PC-3 (cell line): ENCODE results near the gene SLC38A6. TPM values are rescaled to one million over a fixed set of nuclear protein-coding genes. Genes with fewer than 3 reads are reported as not detected.

Source experiments
- ATAC-seq: fragments of 200-7000 bp; cut with Tn5 transposase; 2 replicates; pipeline ENCODE4 v1.9.1; 2020; ENCODE audit warnings: mild to moderate bottlenecking, moderate library complexity
- BruUV-seq: library from RNA; stranded (reverse); fragments of 400-500 nt; replicated peaks from 2 replicates; lab custom pipeline; 2021; lab: Mats Ljungman, UMichigan
- CTCF ChIA-PET: fragments of 300-600 bp; sonication (Branson Sonifier 250); formaldehyde crosslinking; loops from one replicate; lab custom pipeline; 2022; ENCODE audit warnings: antibody characterized with exemption; lab: Charles Lee
- POLR2A ChIA-PET: fragments of 300-600 bp; sonication (Branson Sonifier 250); formaldehyde crosslinking; loops from one replicate; lab custom pipeline; 2022; ENCODE audit warnings: antibody characterized with exemption; ENCODE audit not compliant: unreplicated experiment; lab: Charles Lee
- DNase-seq: peaks from one replicate; pipeline ENCODE4 v3.0.0-alpha.2; 2015
- H2AFZ ChIP-seq: fragments of 300-600 bp; sonication (generic); 2 replicates; pipeline ENCODE4 v1.6.0; 2016; ENCODE audit warnings: antibody characterized with exemption, low read length
- H3F3A ChIP-seq: fragments of 300-600 bp; sonication (generic); one replicate; pipeline ENCODE4 v1.6.0; 2017; ENCODE audit warnings: antibody characterized with exemption, low read length, control low read depth, mild to moderate bottlenecking; ENCODE audit not compliant: unreplicated experiment
- H3K27ac ChIP-seq: fragments of 300-600 bp; sonication (generic); 2 replicates; pipeline ENCODE4 v1.5.1; 2016; ENCODE audit warnings: mild to moderate bottlenecking, low read length
- H3K27me3 ChIP-seq: fragments of 300-600 bp; sonication (generic); 2 replicates; pipeline ENCODE4 v1.6.1; 2016; ENCODE audit warnings: low read length, mixed read lengths
- H3K36me3 ChIP-seq: fragments of 300-600 bp; sonication (generic); 2 replicates; pipeline ENCODE4 v1.6.1; 2016; ENCODE audit warnings: low read depth, mixed run types, low read length, mixed read lengths
- H3K4me1 ChIP-seq: fragments of 300-600 bp; sonication (generic); 2 replicates; pipeline ENCODE4 v1.5.1; 2016; ENCODE audit warnings: low read length; ENCODE audit not compliant: insufficient read depth
- H3K4me2 ChIP-seq: fragments of 300-600 bp; sonication (generic); 2 replicates; pipeline ENCODE4 v1.6.0; 2016; ENCODE audit warnings: low read length
- H3K4me3 ChIP-seq: fragments of 300-600 bp; sonication (generic); 2 replicates; pipeline ENCODE4 v1.5.1; 2016; ENCODE audit warnings: mild to moderate bottlenecking, low read length, mixed read lengths
- H3K79me2 ChIP-seq: fragments of 300-600 bp; sonication (generic); 2 replicates; pipeline ENCODE4 v1.6.1; 2017; ENCODE audit warnings: low read length, mixed read lengths
- H3K9ac ChIP-seq: fragments of 300-600 bp; sonication (generic); 2 replicates; pipeline ENCODE4 v1.6.0; 2016; ENCODE audit warnings: mild to moderate bottlenecking, low read length
- H3K9me2 ChIP-seq: fragments of 300-600 bp; sonication (generic); replicated peaks from 2 replicates; pipeline ENCODE4 v1.6.1; 2016; ENCODE audit warnings: mixed run types, low read length, mixed read lengths
- H3K9me3 ChIP-seq: fragments of 300-600 bp; sonication (generic); 2 replicates; pipeline ENCODE4 v1.6.1; 2016; ENCODE audit warnings: low read length, mixed read lengths
- H4K20me1 ChIP-seq: fragments of 300-600 bp; sonication (generic); 2 replicates; pipeline ENCODE4 v1.6.1; 2016; ENCODE audit warnings: low read length, mixed read lengths
- EZH2 ChIP-seq: fragments of 300-600 bp; sonication (generic); IDR thresholded peaks from one replicate; pipeline ENCODE4 v1.6.1; 2017; ENCODE audit warnings: antibody characterized with exemption, mild to moderate bottlenecking, low read length; ENCODE audit not compliant: unreplicated experiment
- EZH2phosphoT487 ChIP-seq: fragments of 300-600 bp; sonication (generic); IDR thresholded peaks from 2 replicates; pipeline ENCODE4 v1.6.1; 2018; ENCODE audit warnings: mild to moderate bottlenecking, antibody characterized with exemption, low read length, borderline replicate concordance
- intact Hi-C: fragments of 100-400 bp; cut with micrococcal nuclease; formaldehyde crosslinking; loops from 2 replicates; pipeline ENCODE4 v1.9.0; 2023
- total RNA-seq: library from RNA; depleted of rRNA; stranded (reverse); fragments of >200 nt; gene quantifications from 2 replicates; pipeline ENCODE4 v1.2.3, GENCODE V29; 2014; rRNA removed
- TF ChIP-seq, protein P1 (sequence below): fragments of 300-600 bp; sonication (generic); conservative IDR thresholded peaks from 2 replicates; pipeline ENCODE4 v1.5.1; 2017; ENCODE audit warnings: antibody characterized with exemption, low read depth, mild to moderate bottlenecking, low read length

SLC38A6 gene
- total RNA-seq, 1 experiment from 2014 or later: 28.0 TPM

DNA sequence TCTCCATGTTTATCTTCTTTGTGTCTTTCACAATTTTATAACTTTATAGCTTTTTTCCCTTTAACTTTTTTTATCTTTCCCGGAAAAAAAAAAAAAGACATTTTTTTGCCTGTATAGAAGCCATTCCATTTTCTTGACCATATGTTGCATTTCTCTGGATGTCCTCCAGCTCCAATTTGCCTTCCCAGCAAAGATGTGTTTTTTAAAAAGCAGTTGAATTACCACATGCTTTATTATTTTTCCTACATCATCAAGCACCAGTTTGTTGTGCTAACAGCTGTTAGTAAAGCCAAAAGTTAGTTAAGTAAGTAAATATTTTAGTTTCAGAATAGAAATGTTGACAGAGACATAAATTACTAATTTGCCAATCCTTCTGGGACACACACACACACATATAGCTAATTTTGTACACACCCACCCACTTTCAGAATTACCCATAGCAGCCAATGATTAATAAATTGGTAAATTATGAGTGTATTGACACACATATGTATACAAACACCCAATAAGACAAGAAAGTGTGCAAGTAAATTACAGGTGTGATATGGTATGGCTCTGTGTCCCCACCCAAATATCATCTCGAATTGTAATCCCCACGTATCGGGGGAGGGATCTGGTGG is 118.3 kb downstream of the SLC38A6 start:
- Histone ChIP-seq H3K9ac (no peak overlapping the region), H3K27me3 (no peaks in the 10 kb centered on the region), H3K27ac (peak overlapping the region; percentile 71), H3K79me2 (no peaks in the 10 kb centered on the region), H3K9me3 (no peaks in the 10 kb centered on the region), H3F3A (peaks cover 14% of the 10 kb centered on the region), H3K4me3 (no peak overlapping the region), H3K36me3 (no peaks in the 10 kb centered on the region), H3K9me2 (no peaks in the 10 kb centered on the region), H3K4me2 (no peak overlapping the region), H4K20me1 (no peaks in the 10 kb centered on the region), H2AFZ (no peak overlapping the region), H3K4me1 (peaks cover 45% of the 10 kb centered on the region)
- DNase-seq (no peak), ATAC-seq (no peak)
- ChIA-PET CTCF (interaction anchor here (0.7 kb wide), 1 partner anchor 37 kb away, joined by 4 read pairs; no protein-coding TSS in a partner anchor), POLR2A (interaction anchor here (0.5 to 1.0 kb wide), 3 partner anchors 21 to 663 kb away, joined by 3 to 10 read pairs (median 4); no protein-coding TSS in a partner anchor)
- TF ChIP-seq EZH2phosphoT487: no peak
- TF ChIP-seq EZH2: no peak
- TF ChIP-seq, protein P1, sequence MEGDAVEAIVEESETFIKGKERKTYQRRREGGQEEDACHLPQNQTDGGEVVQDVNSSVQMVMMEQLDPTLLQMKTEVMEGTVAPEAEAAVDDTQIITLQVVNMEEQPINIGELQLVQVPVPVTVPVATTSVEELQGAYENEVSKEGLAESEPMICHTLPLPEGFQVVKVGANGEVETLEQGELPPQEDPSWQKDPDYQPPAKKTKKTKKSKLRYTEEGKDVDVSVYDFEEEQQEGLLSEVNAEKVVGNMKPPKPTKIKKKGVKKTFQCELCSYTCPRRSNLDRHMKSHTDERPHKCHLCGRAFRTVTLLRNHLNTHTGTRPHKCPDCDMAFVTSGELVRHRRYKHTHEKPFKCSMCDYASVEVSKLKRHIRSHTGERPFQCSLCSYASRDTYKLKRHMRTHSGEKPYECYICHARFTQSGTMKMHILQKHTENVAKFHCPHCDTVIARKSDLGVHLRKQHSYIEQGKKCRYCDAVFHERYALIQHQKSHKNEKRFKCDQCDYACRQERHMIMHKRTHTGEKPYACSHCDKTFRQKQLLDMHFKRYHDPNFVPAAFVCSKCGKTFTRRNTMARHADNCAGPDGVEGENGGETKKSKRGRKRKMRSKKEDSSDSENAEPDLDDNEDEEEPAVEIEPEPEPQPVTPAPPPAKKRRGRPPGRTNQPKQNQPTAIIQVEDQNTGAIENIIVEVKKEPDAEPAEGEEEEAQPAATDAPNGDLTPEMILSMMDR: no peak
- intact Hi-C loops: no loop called here
- no TSS peak for BruUV-seq

DNA sequence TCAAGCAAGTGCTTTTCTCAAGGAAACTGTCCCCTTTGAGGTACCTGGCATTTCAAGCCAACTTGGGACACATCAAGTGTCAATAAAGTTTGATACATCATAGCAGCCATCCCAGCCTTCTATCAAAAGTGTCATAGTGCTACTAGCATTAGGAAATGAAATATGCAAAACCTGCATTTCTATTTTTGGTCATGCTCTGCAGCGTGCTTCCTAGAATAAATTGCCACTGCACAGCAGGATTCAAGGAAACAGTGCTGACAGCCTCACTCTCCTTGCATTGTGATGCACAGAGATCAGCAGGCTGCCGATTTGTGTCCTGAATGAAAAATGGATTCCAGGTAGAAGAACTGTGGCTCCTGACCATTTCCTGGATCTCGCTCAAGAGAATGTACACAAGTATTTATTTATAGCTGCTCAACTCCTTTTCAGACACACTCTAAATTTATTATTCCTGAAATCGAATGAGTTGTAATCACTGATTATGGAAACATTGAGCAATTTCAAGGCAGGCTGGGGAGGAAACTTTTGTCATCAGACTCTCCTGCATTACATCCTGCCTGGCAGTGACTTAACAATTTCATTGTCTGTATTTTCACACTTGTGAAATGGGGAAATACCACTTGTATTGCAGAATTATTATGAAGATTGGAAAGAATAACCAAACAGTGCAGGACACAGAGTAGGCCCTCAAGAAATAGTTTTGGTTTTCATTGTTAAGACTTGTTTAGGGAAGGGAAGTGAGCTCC is 120.9 kb downstream of the SLC38A6 start:
- TF ChIP-seq, protein P1: no peak
- no peak for TF ChIP-seq EZH2phosphoT487
- TF ChIP-seq EZH2: no peak
- Histone ChIP-seq H3K4me2 (peak overlapping the region; percentile 66), H4K20me1 (no peaks in the 10 kb centered on the region), H3K27ac (peak overlapping the region; percentile 96), H3K36me3 (no peaks in the 10 kb centered on the region), H3K4me1 (peaks cover 52% of the 10 kb centered on the region), H3K79me2 (no peaks in the 10 kb centered on the region), H3K9ac (peak overlapping the region; percentile 83), H3K4me3 (no peak overlapping the region), H3K27me3 (no peaks in the 10 kb centered on the region), H2AFZ (peak overlapping the region; percentile 5), H3K9me3 (0 out of 2 replicates have a peak, but pooled peaks cover 7% of the 10 kb centered on the region), H3F3A (peaks cover 14% of the 10 kb centered on the region), H3K9me2 (no peaks in the 10 kb centered on the region)
- DNase-seq (peak; percentile 23), ATAC-seq (no peak)
- POLR2A ChIA-PET: no interaction called here
- CTCF ChIA-PET: no interaction called here
- BruUV-seq: no TSS peak
- intact Hi-C loops: loop anchor here (2.0 to 5.0 kb wide), 2 partner anchors 380 to 453 kb away; partner anchors contain the start of genes SIX1 and SIX4

Other genes with a start within 250 kb of the SLC38A6 start
- gene MNAT1, start 246.5 kb upstream of the SLC38A6 start, total RNA-seq: 88.6 and 95.7 TPM in 2 replicates
- 12.8 and 15.8 TPM in 2 replicates for gene TRMT5, start 166 bp upstream of the SLC38A6 start, total RNA-seq